Stimulated activated CD4-positive, alpha-beta T cell treated with anti-CD3 and anti-CD28 coated beads, Interleukin-1b, Interleukin-23, amount 100 ng/mL, for 1 hour (primary cell): ENCODE measurements around the gene NAGLU.

Source experiments
- DNase-seq, 2 donors: peaks; one replicate each; pipeline ENCODE4 v3.0.0-alpha.2; 2020; ENCODE audit warnings: low read depth in 2 of 2

Gene NAGLU

GRCh38 chr17:42564815-42565522, 28.9 kb downstream of the NAGLU start:
- DNase-seq: no peak

GRCh38 chr17:42565523-42566214, 29.6 kb downstream of the NAGLU start:
- DNase-seq: no peak

- no peak for DNase-seq
Measured at GRCh38 chr17:42566215-42566882, 30.3 kb downstream of the NAGLU start.

GRCh38 chr17:42566883-42567573, 31.0 kb downstream of the NAGLU start, which contains the start of gene MLX:
Gene MLX, plus strand, starts transcription at chr17:42567100. Its CDS starts 25 bp downstream, at chr17:42567125.
- DNase-seq: peak; percentile 81 to 83

- DNase-seq: no peak
Measured at GRCh38 chr17:42568341-42569111, 32.5 kb downstream of the NAGLU start.

- no peak for DNase-seq
Measured at GRCh38 chr17:42571435-42572225, 35.6 kb downstream of the NAGLU start.

GRCh38 chr17:42573095-42573494, 37.1 kb downstream of the NAGLU start:
- DNase-seq: no peak

- DNase-seq: no peak
Measured at GRCh38 chr17:42574463-42574862, 38.4 kb downstream of the NAGLU start.

GRCh38 chr17:42577140-42577531, 41.1 kb downstream of the NAGLU start:
- DNase-seq: no peak

- peak; percentile 72 to 83 for DNase-seq
Measured at GRCh38 chr17:42577532-42578281, 41.7 kb downstream of the NAGLU start, which contains the start of gene PSMC3IP. Gene PSMC3IP, minus strand, starts transcription at chr17:42577729. Its CDS starts 43 bp downstream, at chr17:42577686.

- DNase-seq: peak in 1 of 2 donors; percentile 56
Measured at GRCh38 chr17:42578282-42578869, 42.3 kb downstream of the NAGLU start.

- no peak for DNase-seq
Measured at GRCh38 chr17:42579794-42580551, 43.9 kb downstream of the NAGLU start.

- no peak for DNase-seq
Measured at GRCh38 chr17:42581744-42582270, 45.8 kb downstream of the NAGLU start.

GRCh38 chr17:42584880-42585279, 48.8 kb downstream of the NAGLU start:
- no peak for DNase-seq

- DNase-seq: no peak
Measured at GRCh38 chr17:42585353-42585752, 49.3 kb downstream of the NAGLU start.

- DNase-seq: no peak
Measured at GRCh38 chr17:42586514-42587230, 50.6 kb downstream of the NAGLU start.

- DNase-seq: no peak
Measured at GRCh38 chr17:42590886-42591285, 54.8 kb downstream of the NAGLU start.

GRCh38 chr17:42591411-42591810, 55.4 kb downstream of the NAGLU start:
- no peak for DNase-seq
